ENCODE results near the gene STKLD1.
"Not testable (repeated sequence)": the region's sequence is repeated elsewhere in the genome, so short reads cannot be mapped to it uniquely, and the experiment has no call there.

STKLD1 gene

GRCh38 chr9:133366435-133366834, 9.7 kb upstream of the STKLD1 start:
- no peak for DNase-seq

GRCh38 chr9:133367221-133367620, 8.9 kb upstream of the STKLD1 start:
- no peak for DNase-seq

- DNase-seq: no peak
These were observed 8.4 kb upstream of the STKLD1 start for GRCh38 chr9:133367778-133368177.

GRCh38 chr9:133368249-133368881, 7.8 kb upstream of the STKLD1 start:
- DNase-seq: no peak

- no peak for DNase-seq
These were observed 6.7 kb upstream of the STKLD1 start for GRCh38 chr9:133369422-133369821.

GRCh38 chr9:133369933-133370332, 6.2 kb upstream of the STKLD1 start:
- DNase-seq: peak; percentile 46

GRCh38 chr9:133370685-133371084, 5.5 kb upstream of the STKLD1 start:
- DNase-seq: peak; percentile 29

GRCh38 chr9:133371261-133371711, 4.9 kb upstream of the STKLD1 start:
- peak; percentile 83 for DNase-seq

GRCh38 chr9:133372144-133372543, 4.0 kb upstream of the STKLD1 start:
- DNase-seq: no peak

GRCh38 chr9:133374612-133375115, 1.5 kb upstream of the STKLD1 start:
- no peak for DNase-seq

GRCh38 chr9:133375116-133375723, 946 bp upstream of the STKLD1 start:
- DNase-seq: no peak

GRCh38 chr9:133377280-133377679, 1.1 kb downstream of the STKLD1 start:
- DNase-seq: not testable (repeated sequence)

- no peak for DNase-seq
These were observed 1.6 kb downstream of the STKLD1 start for GRCh38 chr9:133377721-133378216.

GRCh38 chr9:133378408-133378962, 2.3 kb downstream of the STKLD1 start:
- no peak for DNase-seq

- DNase-seq: no peak
These were observed 3.3 kb downstream of the STKLD1 start for GRCh38 chr9:133379153-133380086.

- no peak for DNase-seq
These were observed 4.6 kb downstream of the STKLD1 start for GRCh38 chr9:133380734-133381133.

GRCh38 chr9:133382507-133383141, 6.5 kb downstream of the STKLD1 start:
- DNase-seq: no peak

- DNase-seq: no peak
These were observed 7.3 kb downstream of the STKLD1 start for GRCh38 chr9:133383438-133383837.

GRCh38 chr9:133384736-133385321, 8.7 kb downstream of the STKLD1 start:
- no peak for DNase-seq

GRCh38 chr9:133385452-133385851, 9.3 kb downstream of the STKLD1 start:
- no peak for DNase-seq

- no peak for DNase-seq
These were observed 10.2 kb downstream of the STKLD1 start for GRCh38 chr9:133386338-133386737.

- no peak for DNase-seq
These were observed 11.5 kb downstream of the STKLD1 start for GRCh38 chr9:133387680-133388079.

Data from stimulated activated naive CD4-positive, alpha-beta T cell treated with Interleukin-2 at 50 U/mL for 16 hours (primary cell).